ENCODE data around the gene SLC12A7. TPM values are rescaled to one million over a fixed set of nuclear protein-coding genes. Genes with fewer than 3 reads are reported as not detected.

Gene SLC12A7
- total RNA-seq, 2 donors from 2014 or later, result 27.6 to 138 TPM

DNA sequence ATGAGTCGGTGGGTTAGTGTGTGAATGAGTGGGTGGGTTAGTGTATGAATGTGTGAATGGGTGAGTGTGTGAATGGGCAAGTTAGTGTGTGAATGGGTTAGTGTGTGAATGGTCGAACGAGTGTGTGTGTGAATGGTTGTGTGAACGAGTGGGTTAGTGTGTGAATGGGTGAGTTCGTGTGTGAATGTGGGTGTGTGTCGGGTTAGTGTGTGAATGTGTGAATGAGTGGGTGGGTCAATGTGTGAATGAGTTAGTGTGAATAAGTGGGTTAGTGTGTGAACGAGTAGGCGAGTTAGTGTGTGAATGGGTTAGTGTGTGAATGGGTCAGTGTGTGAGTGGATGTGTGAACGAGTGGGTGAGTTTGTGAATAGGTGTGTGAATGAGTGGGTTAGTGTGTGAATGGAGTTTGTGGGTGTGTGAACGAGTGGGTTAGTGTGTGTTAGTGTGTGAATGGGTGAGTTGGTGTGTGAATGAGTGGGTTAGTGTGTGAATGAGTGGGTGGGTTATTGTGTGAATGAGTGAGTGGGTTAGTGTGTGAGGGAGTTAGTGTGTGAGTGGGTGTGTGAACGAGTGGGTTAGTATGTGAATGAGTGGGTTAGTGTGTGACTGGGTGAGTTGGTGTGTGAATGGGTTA lies 64.4 kb downstream of the SLC12A7 start:
- H3K4me3 ChIP-seq, result no peak overlapping the region
- no peaks in the 10 kb centered on the region for H3K4me1 ChIP-seq (replicated peaks)
- WGBS, result 94% methylated on average over 11 of the region's 11 CpGs
- no peak overlapping the region for H3K27ac ChIP-seq
- no peak for DNase-seq (ENCODE audit: low spot score)
- intact Hi-C loops (cut with DNase I), result no loop called here
- no peaks in the 10 kb centered on the region for H3K9me3 ChIP-seq
- no peaks in the 10 kb centered on the region for H3K36me3 ChIP-seq
- TF ChIP-seq POLR2A (IDR thresholded peaks at IDR 0.05) (no peak), POLR2AphosphoS5 (IDR thresholded peaks at IDR 0.05) (no peak)
- TF ChIP-seq, protein P1, sequence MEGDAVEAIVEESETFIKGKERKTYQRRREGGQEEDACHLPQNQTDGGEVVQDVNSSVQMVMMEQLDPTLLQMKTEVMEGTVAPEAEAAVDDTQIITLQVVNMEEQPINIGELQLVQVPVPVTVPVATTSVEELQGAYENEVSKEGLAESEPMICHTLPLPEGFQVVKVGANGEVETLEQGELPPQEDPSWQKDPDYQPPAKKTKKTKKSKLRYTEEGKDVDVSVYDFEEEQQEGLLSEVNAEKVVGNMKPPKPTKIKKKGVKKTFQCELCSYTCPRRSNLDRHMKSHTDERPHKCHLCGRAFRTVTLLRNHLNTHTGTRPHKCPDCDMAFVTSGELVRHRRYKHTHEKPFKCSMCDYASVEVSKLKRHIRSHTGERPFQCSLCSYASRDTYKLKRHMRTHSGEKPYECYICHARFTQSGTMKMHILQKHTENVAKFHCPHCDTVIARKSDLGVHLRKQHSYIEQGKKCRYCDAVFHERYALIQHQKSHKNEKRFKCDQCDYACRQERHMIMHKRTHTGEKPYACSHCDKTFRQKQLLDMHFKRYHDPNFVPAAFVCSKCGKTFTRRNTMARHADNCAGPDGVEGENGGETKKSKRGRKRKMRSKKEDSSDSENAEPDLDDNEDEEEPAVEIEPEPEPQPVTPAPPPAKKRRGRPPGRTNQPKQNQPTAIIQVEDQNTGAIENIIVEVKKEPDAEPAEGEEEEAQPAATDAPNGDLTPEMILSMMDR (IDR thresholded peaks at IDR 0.05), result no peak
- H3K27me3 ChIP-seq (replicated peaks; ENCODE audit: insufficient read depth), result no peaks in the 10 kb centered on the region

DNA sequence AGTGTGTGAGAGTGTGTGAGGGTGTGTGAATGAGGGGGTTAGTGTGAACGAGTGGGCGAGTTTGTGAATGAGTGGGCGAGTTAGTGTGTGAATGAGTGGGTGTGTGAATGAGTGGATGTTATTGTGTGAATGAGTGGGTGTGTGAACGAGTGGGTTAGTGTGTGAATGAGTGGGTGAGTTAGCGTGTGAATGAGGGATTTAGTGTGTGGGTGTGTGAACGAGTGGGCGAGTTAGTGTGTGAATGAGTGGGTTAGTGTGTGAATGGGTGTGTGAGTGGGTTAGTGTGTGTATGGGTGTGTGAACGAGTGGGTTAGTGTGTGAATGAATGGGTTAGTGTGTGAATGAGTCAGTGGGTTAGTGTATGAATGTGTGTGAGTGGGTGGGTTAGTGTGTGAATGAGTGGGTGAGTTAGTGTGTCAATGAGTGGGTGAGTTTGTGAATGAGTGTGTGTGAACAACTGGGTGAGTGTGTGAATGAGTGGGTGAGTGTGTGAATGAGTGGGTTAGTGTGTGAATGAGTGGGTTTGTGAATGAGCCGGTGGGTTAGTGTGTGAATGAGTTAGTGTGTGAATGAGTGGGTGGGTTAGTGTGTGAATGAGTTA lies 65.8 kb downstream of the SLC12A7 start:
- H3K27ac ChIP-seq, result no peak overlapping the region
- H3K36me3 ChIP-seq, result no peaks in the 10 kb centered on the region
- WGBS, result 89% methylated on average over 9 of the region's 9 CpGs
- no peak overlapping the region for H3K4me3 ChIP-seq
- TF ChIP-seq POLR2AphosphoS5 (IDR thresholded peaks at IDR 0.05) (no peak), POLR2A (IDR thresholded peaks at IDR 0.05) (no peak)
- TF ChIP-seq, protein P1 (IDR thresholded peaks at IDR 0.05), result no peak
- H3K27me3 ChIP-seq (replicated peaks; ENCODE audit: insufficient read depth), result no peaks in the 10 kb centered on the region
- H3K4me1 ChIP-seq (replicated peaks), result no peaks in the 10 kb centered on the region
- DNase-seq (ENCODE audit: low spot score), result no peak
- intact Hi-C loops (cut with DNase I), result no loop called here
- no peaks in the 10 kb centered on the region for H3K9me3 ChIP-seq

DNA sequence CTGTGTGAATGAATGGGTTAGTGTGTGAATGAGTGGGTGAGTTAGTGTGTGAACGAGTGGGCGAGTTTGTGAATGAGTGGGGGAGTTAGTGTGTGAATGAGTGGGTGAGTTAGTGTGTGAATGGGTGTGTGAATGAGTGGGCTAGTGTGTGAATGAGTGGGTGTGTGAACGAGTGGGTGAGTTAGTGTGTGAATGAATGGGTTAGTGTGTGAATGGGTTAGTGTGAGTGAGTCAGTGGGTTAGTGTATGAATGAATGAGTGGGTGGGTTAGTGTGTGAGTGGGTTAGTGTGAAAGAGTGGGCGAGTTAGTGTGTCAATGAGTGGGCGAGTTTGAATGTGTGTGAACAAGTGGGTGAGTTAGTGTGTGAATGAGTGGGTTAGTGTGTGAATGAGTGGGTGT lies 67.7 kb downstream of the SLC12A7 start:
- 85% methylated on average over 5 of the region's 5 CpGs for WGBS
- H3K4me3 ChIP-seq, result no peak overlapping the region
- no peak for TF ChIP-seq POLR2AphosphoS5 (IDR thresholded peaks at IDR 0.05)
- TF ChIP-seq, protein P1 (IDR thresholded peaks at IDR 0.05), result no peak
- no peak for TF ChIP-seq POLR2A (IDR thresholded peaks at IDR 0.05)
- no peaks in the 10 kb centered on the region for H3K36me3 ChIP-seq
- intact Hi-C loops (cut with DNase I), result no loop called here
- no peak overlapping the region for H3K27ac ChIP-seq
- no peaks in the 10 kb centered on the region for H3K27me3 ChIP-seq (replicated peaks; ENCODE audit: insufficient read depth)
- no peaks in the 10 kb centered on the region for H3K9me3 ChIP-seq
- DNase-seq (ENCODE audit: low spot score), result no peak
- no peaks in the 10 kb centered on the region for H3K4me1 ChIP-seq (replicated peaks)

DNA sequence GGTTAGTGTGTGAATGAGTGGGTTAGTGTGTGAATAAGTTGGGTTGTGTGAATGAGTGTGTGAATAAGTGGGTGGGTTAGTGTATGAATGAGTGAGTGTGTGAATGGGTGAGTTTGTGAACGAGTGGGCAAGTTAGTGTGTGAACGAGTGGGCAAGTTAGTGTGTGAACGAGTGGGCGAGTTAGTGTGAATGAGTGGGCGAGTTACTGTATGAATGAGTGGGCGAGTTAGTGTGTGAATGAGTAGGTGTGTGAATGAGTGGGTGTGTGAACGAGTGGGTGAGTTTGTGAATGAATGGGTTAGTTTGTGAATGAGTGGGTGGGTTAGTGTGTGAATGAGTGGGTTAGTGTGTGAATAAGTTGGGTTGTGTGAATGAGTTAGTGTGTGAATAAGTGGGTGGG lies 68.5 kb downstream of the SLC12A7 start:
- TF ChIP-seq, protein P1 (IDR thresholded peaks at IDR 0.05), result no peak
- TF ChIP-seq POLR2AphosphoS5 (IDR thresholded peaks at IDR 0.05) (no peak), POLR2A (IDR thresholded peaks at IDR 0.05) (no peak)
- WGBS, result 88% methylated on average over 7 of the region's 7 CpGs
- H3K27me3 ChIP-seq (replicated peaks; ENCODE audit: insufficient read depth), result no peaks in the 10 kb centered on the region
- intact Hi-C loops (cut with DNase I), result no loop called here
- H3K27ac ChIP-seq, result no peak overlapping the region
- H3K4me1 ChIP-seq (replicated peaks), result no peaks in the 10 kb centered on the region
- no peak for DNase-seq (ENCODE audit: low spot score)
- H3K9me3 ChIP-seq, result no peaks in the 10 kb centered on the region
- no peaks in the 10 kb centered on the region for H3K36me3 ChIP-seq
- no peak overlapping the region for H3K4me3 ChIP-seq

DNA sequence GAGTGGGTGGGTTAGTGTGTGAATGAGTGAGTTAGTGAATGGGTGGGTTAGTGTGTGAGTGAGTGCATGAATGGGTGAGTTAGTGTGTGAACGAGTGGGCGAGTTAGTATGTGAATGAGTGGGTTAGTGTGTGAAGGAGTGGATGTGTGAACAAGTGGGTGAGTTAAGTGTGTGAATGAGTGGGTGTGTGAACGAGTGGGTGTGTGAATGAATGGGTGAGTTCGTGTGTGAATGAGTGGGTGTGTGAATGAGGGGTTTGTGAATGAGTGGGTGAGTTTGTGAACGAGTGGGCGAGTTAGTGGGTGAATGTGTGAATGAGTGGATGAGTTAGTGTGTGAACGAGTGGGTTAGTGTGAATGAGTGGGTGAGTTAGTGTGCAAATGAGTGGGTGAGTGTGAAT lies 69.2 kb downstream of the SLC12A7 start:
- Histone ChIP-seq H3K4me1 (replicated peaks) (no peaks in the 10 kb centered on the region), H3K27me3 (replicated peaks; ENCODE audit: insufficient read depth) (no peaks in the 10 kb centered on the region), H3K4me3 (no peak overlapping the region), H3K27ac (no peak overlapping the region), H3K9me3 (no peaks in the 10 kb centered on the region), H3K36me3 (no peaks in the 10 kb centered on the region)
- intact Hi-C loops (cut with DNase I), result no loop called here
- no peak for TF ChIP-seq POLR2AphosphoS5 (IDR thresholded peaks at IDR 0.05)
- no peak for TF ChIP-seq POLR2A (IDR thresholded peaks at IDR 0.05)
- TF ChIP-seq, protein P1 (IDR thresholded peaks at IDR 0.05), result no peak
- DNase-seq (ENCODE audit: low spot score), result no peak
- 88% methylated on average over 7 of the region's 7 CpGs for WGBS
